Ovary (tissue), 3 donors: ENCODE measurements around the gene TMED1.

ENCODE experiments used
- CTCF ChIP-seq, 3 donors: fragments of 450-650 bp in 2 of 3; fragments of 200-600 bp in 1 of 3; IDR thresholded peaks; one replicate each; pipeline versions ENCODE4 v1.5.1 to v1.8.0; 2016 to 2022; ENCODE audit warnings: antibody characterized with exemption in 3 of 3, mild to moderate bottlenecking in 1 of 3
- POLR2A ChIP-seq: fragments of 450-650 bp; IDR thresholded peaks from one replicate; pipeline ENCODE4 v1.6.1; 2017; ENCODE audit warnings: antibody characterized with exemption, mild to moderate bottlenecking, moderate library complexity
- donor health status: DM: no; HTN: no; CAD: no.

GRCh38 chr19:10852098-10852800, 16.2 kb upstream of the TMED1 start:
- TF ChIP-seq POLR2A, result no peak
- TF ChIP-seq CTCF (IDR thresholded peaks at IDR 0.05), result no peak
